ENCODE results near the gene FCAR.
"Not testable (repeated sequence)": the region's sequence is repeated elsewhere in the genome, so short reads cannot be mapped to it uniquely, and the experiment has no call there.

The FCAR gene

GRCh38 chr19:54905421-54905802, 31.4 kb downstream of the FCAR start:
- no peak for DNase-seq (ENCODE audit: low read depth)
- no peak overlapping the region for H3K4me3 ChIP-seq (ENCODE audit: low read length)
- no peak for TF ChIP-seq CTCF (conservative IDR thresholded peaks at IDR 0.05; ENCODE audit: low read length)

- no peak for TF ChIP-seq CTCF (conservative IDR thresholded peaks at IDR 0.05; ENCODE audit: low read length)
- DNase-seq (ENCODE audit: low read depth): no peak
These were observed 31.9 kb downstream of the FCAR start, which contains the start of gene NCR1 for GRCh38 chr19:54905803-54906511. TSS of gene NCR1 (plus strand) at chr19:54906148. CDS start at chr19:54906188, 40 bp downstream.

DNA sequence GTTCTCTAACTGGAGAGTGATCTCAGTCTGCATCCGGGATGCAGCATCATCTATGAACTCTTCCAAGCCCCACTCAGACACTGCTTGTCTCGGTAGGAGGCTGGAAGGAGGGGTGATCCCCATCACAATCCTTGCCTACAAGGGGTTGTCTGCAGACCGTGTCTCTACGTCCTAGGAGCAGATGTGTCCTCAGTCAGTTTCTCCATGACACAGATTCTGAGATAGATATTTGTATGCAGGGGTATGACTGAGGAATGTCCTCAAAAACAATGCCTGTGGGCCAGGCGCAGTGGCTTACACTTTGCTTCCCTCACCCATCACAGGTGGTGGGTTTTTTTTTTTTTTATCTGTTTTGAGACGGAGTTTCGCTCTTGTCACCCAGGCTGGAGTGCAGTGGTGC, 32.8 kb downstream of the FCAR start:
- no peak overlapping the region for H3K4me3 ChIP-seq (ENCODE audit: low read length)
- no peak for TF ChIP-seq CTCF (conservative IDR thresholded peaks at IDR 0.05; ENCODE audit: low read length)
- no peak for DNase-seq (ENCODE audit: low read depth)

More at GRCh38 chr19:54905803-54906511, 31.9 kb downstream of the FCAR start, which contains the start of gene NCR1:
- no peak within 1 kb of the TSS for H3K4me3 ChIP-seq (ENCODE audit: low read length)

DNA sequence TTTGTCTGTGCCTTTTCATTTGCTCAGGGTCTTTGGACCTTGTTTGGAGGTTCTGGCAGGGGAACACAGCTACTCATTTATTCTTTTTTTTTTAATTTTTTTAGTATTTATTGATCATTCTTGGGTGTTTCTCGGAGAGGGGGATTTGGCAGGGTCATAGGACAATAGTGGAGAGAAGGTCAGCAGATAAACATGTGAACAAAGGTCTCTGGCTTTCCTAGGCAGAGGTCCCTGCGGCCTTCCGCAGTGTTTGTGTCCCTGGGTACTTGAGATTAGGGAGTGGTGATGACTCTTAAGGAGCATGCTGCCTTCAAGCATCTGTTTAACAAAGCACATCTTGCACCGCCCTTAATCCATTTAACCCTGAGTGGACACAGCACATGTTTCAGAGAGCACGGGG, 33.9 kb downstream of the FCAR start:
- DNase-seq (ENCODE audit: low read depth); H3K4me3 ChIP-seq (ENCODE audit: low read length): not testable (repeated sequence)

GRCh38 chr19:54916822-54917221, 42.8 kb downstream of the FCAR start:
- no peak overlapping the region for H3K4me3 ChIP-seq (ENCODE audit: low read length)
- TF ChIP-seq CTCF (conservative IDR thresholded peaks at IDR 0.05; ENCODE audit: low read length): no peak
- DNase-seq (ENCODE audit: low read depth): no peak

GRCh38 chr19:54918499-54918898, 44.5 kb downstream of the FCAR start:
- DNase-seq (ENCODE audit: low read depth): no peak
- TF ChIP-seq CTCF (conservative IDR thresholded peaks at IDR 0.05; ENCODE audit: low read length): no peak
- H3K4me3 ChIP-seq (ENCODE audit: low read length): no peak overlapping the region

DNA sequence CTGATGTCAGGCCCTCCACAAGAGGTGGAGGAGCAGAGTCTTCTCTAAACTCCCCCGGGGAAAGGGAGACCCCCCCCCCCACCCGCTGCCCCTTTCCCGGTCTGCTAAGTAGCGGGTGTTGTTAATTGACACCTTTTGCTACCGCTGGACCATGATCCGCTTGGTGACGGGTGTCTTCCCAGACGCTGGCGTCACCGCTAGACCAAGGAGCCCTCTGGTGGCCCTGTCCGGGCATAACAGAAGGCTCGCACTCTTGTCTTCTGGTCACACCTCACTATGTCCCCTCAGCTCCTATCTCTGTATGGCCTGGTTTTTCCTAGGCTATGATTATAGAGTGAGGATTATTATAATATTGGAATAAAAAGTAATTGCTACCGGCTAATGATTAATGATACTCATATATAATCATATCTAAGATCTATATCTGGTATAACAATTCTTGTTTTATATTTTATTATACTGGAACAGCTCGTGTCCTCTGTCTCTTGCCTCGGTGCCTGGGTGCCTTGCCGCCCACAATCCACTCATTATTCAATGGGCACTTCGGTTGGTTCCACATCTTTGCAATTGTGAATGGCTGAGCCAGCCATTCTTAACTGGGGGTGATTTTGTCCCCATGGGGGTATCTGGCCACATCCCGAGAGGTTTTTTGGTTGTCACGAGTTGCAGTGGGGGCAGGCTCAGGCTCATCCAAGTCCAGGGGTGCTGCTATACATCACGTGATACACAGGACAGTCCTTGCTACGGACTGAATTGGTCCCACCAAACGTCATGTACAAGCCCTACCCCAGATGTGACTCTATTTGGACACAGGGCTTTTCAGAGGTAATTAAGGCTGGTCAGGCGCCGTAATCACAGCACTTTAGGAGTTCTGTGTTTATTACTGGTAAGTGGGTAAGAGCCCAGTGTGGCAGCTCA, 45.9 kb downstream of the FCAR start:
- not testable (repeated sequence) for DNase-seq (ENCODE audit: low read depth); H3K4me3 ChIP-seq (ENCODE audit: low read length)

GRCh38 chr19:54921082-54921481, 47.0 kb downstream of the FCAR start:
- no peak for DNase-seq (ENCODE audit: low read depth)
- no peak overlapping the region for H3K4me3 ChIP-seq (ENCODE audit: low read length)
- no peak for TF ChIP-seq CTCF (conservative IDR thresholded peaks at IDR 0.05; ENCODE audit: low read length)

Data from AG10803 (cell line).